ENCODE measurements around the gene LILRB5. TPM values are rescaled to one million over a fixed set of nuclear protein-coding genes. Genes with fewer than 3 reads are reported as not detected.
A peak's percentile ranks its signal among the peaks of the same experiment; 100 is the strongest.

Gene LILRB5
- total RNA-seq, 1 experiment from 2014 or later = not detected

- ChIA-PET RAD21 (ENCODE audit: low non-redundant PET in 1 of 2, low total read pairs in 2 of 2, uncharacterized antibody in 2 of 2, unreplicated experiment in 2 of 2) (interaction anchor here in 1 of 2 experiments (1.0 kb wide), 1 partner anchor 125 kb away, joined by 3 read pairs; no protein-coding TSS in a partner anchor), POLR2A (interaction anchor here (1.1 to 1.4 kb wide), 4 partner anchors 12 to 129 kb away, joined by 3 to 5 read pairs (median 4); partner anchors contain the start of genes CNOT3 and MBOAT7), CTCF (interaction anchor here (0.6 to 2.3 kb wide), 24 partner anchors 9 to 473 kb away, joined by 3 to 15 read pairs (median 4); partner anchors contain the start of genes CNOT3, LENG1, LILRA5 and LILRB5)
- Histone ChIP-seq H3K9ac (ENCODE audit: low read length) (no peak overlapping the region), H3K9me2 (ENCODE audit: insufficient read depth) (no peaks in the 10 kb centered on the region), H4K20me1 (ENCODE audit: insufficient read depth) (no peaks in the 10 kb centered on the region), H3K4me3 (replicated peaks in 1 of 2; ENCODE audit: low read depth in 1 of 2, low read length in 2 of 2) (no peak overlapping the region), H3K79me2 (ENCODE audit: insufficient read depth, low read length) (no peaks in the 10 kb centered on the region), H3K9me3 (ENCODE audit: control insufficient read depth in 1 of 2, insufficient read depth in 1 of 2, low read depth in 1 of 2, low read length in 2 of 2) (no peaks in the 10 kb centered on the region), H3K27me3 (ENCODE audit: insufficient read depth, low read length) (peaks cover 23% of the 10 kb centered on the region), H2AFZ (ENCODE audit: low read depth, low read length, poor library complexity, severe bottlenecking) (no peak overlapping the region), H3K36me3 (ENCODE audit: control insufficient read depth in 1 of 2, insufficient read depth in 2 of 2, low read length in 2 of 2) (no peaks in the 10 kb centered on the region), H3K27ac (ENCODE audit: low read depth, low read length) (no peak overlapping the region), H3K4me1 (ENCODE audit: control insufficient read depth in 1 of 2, insufficient read depth in 2 of 2, low read length in 2 of 2) (no peaks in the 10 kb centered on the region), H3K4me2 (ENCODE audit: low read length) (peak overlapping the region; percentile 12; the same call in 1 of the 2 replicates)
- TF ChIP-seq TCF7L2 (IDR thresholded peaks at IDR 0.05; ENCODE audit: borderline replicate concordance, extremely low read depth, insufficient read depth, insufficient read length) (no peak), EGR1 (IDR thresholded peaks at IDR 0.05; ENCODE audit: low read depth) (no peak), SIN3A (IDR thresholded peaks at IDR 0.05; ENCODE audit: low read depth) (no peak), ZBTB33 (IDR thresholded peaks at IDR 0.05; ENCODE audit: extremely low read depth, insufficient replicate concordance, low read length) (no peak), CTCF (IDR thresholded peaks at IDR 0.05 in 2 of 3, conservative IDR thresholded peaks at IDR 0.05 in 1 of 3; ENCODE audit: borderline replicate concordance in 1 of 3, insufficient read depth in 1 of 3, low read depth in 2 of 3, low read length in 2 of 3) (peak; percentile 60 to 90 (median 77); a peak in 5 of 6 replicates), YY1 (IDR thresholded peaks at IDR 0.05; ENCODE audit: extremely low read depth, insufficient replicate concordance, low read depth, low read length) (no peak), CEBPB (IDR thresholded peaks at IDR 0.05; ENCODE audit: low read depth) (no peak), SRF (IDR thresholded peaks at IDR 0.05; ENCODE audit: low read depth) (no peak), CBX3 (IDR thresholded peaks at IDR 0.05; ENCODE audit: low read depth) (peak; percentile 69), POLR2A (IDR thresholded peaks at IDR 0.05; ENCODE audit: borderline replicate concordance, extremely low read depth, insufficient read depth, insufficient read length) (no peak), POLR2AphosphoS5 (IDR thresholded peaks at IDR 0.05; ENCODE audit: low read depth, low read length) (no peak), RAD21 (IDR thresholded peaks at IDR 0.05; ENCODE audit: low read depth) (peak; percentile 52)
- peak; percentile 99 for ATAC-seq
- no TSS peak for BruUV-seq (replicated peaks)
- DNase-seq (ENCODE audit: low read depth, low spot score) = peak; percentile 77
- intact Hi-C loops (cut with micrococcal nuclease) = no loop called here
Measured at GRCh38 chr19:54266133-54266532, 9.1 kb upstream of the LILRB5 start.

Data from HCT116 (cell line).